ENCODE measurements around the gene NYAP2. TPM values are rescaled to one million over a fixed set of nuclear protein-coding genes. Genes with fewer than 3 reads are reported as not detected.

NYAP2 gene
- not detected for polyA plus RNA-seq (2013)

- no peak for DNase-seq
- no peak within 1 kb of the TSS for H3K4me3 ChIP-seq (ENCODE audit: control insufficient read depth in 1 of 7, extremely low read depth in 1 of 7, insufficient read depth in 4 of 7, low read depth in 2 of 7, low read length in 6 of 7)
- H3K4me1 ChIP-seq (ENCODE audit: control extremely low read depth in 1 of 4, control insufficient read depth in 4 of 4, insufficient read depth in 4 of 4, low read length in 3 of 4), result no peaks in the 10 kb centered on the region
- no peak within 1 kb of the TSS for H3K27ac ChIP-seq (ENCODE audit: insufficient read depth in 1 of 2, low read depth in 1 of 2, low read length in 2 of 2, poor library complexity in 1 of 2, severe bottlenecking in 2 of 2)
- H3K9me3 ChIP-seq (ENCODE audit: control extremely low read depth in 1 of 5, control insufficient read depth in 4 of 5, insufficient read depth in 2 of 5, low read depth in 1 of 5, low read length in 4 of 5), result no peaks in the 10 kb centered on the region
- no peaks in the 10 kb centered on the region for H3K36me3 ChIP-seq (ENCODE audit: control insufficient read depth in 4 of 4, insufficient read depth in 4 of 4, low read length in 3 of 4)
- H3K27me3 ChIP-seq (replicated peaks in 2 of 5; ENCODE audit: control insufficient read depth in 4 of 5, insufficient read depth in 5 of 5, low read length in 4 of 5), result no peaks in the 10 kb centered on the region
- CTCF ChIA-PET, result no interaction called here
- POLR2A ChIA-PET, result no interaction called here
- WGBS (ENCODE audit: insufficient coverage), result 90% methylated on average over 2 of the region's 5 CpGs
Measured at GRCh38 chr2:225399504-225399903, at the start of gene NYAP2. Gene NYAP2, plus strand, starts transcription at chr2:225399710. Its CDS starts 9,171 bp downstream, at chr2:225408881.

GRCh38 chr2:225353579-225354085 lies 45.9 kb upstream of the NYAP2 start:
- CTCF ChIA-PET, result no interaction called here
- no CpG with 5 or more reads among the region's 1 CpG for WGBS (ENCODE audit: insufficient coverage)

GRCh38 chr2:225354281-225354774 lies 45.2 kb upstream of the NYAP2 start:
- 6% methylated on average over 2 of the region's 3 CpGs for WGBS (ENCODE audit: insufficient coverage)
- no peaks in the 10 kb centered on the region for H3K36me3 ChIP-seq (ENCODE audit: control insufficient read depth in 4 of 4, insufficient read depth in 4 of 4, low read length in 3 of 4)
- H3K9me3 ChIP-seq (ENCODE audit: control extremely low read depth in 1 of 5, control insufficient read depth in 4 of 5, insufficient read depth in 2 of 5, low read depth in 1 of 5, low read length in 4 of 5), result no peaks in the 10 kb centered on the region
- no peak overlapping the region for H3K27ac ChIP-seq (ENCODE audit: insufficient read depth in 1 of 2, low read depth in 1 of 2, low read length in 2 of 2, poor library complexity in 1 of 2, severe bottlenecking in 2 of 2)
- no peaks in the 10 kb centered on the region for H3K27me3 ChIP-seq (replicated peaks in 2 of 5; ENCODE audit: control insufficient read depth in 4 of 5, insufficient read depth in 5 of 5, low read length in 4 of 5)
- ChIA-PET POLR2A (no interaction called here), CTCF (no interaction called here)
- no peak overlapping the region for H3K4me3 ChIP-seq (ENCODE audit: control insufficient read depth in 1 of 7, extremely low read depth in 1 of 7, insufficient read depth in 4 of 7, low read depth in 2 of 7, low read length in 6 of 7)
- DNase-seq, result no peak
- H3K4me1 ChIP-seq (ENCODE audit: control extremely low read depth in 1 of 4, control insufficient read depth in 4 of 4, insufficient read depth in 4 of 4, low read length in 3 of 4), result no peaks in the 10 kb centered on the region

More at GRCh38 chr2:225353579-225354085, 45.9 kb upstream of the NYAP2 start:
- H3K4me1 ChIP-seq (ENCODE audit: control extremely low read depth in 1 of 4, control insufficient read depth in 4 of 4, insufficient read depth in 4 of 4, low read length in 3 of 4), result no peaks in the 10 kb centered on the region
- POLR2A ChIA-PET, result no interaction called here
- no peaks in the 10 kb centered on the region for H3K9me3 ChIP-seq (ENCODE audit: control extremely low read depth in 1 of 5, control insufficient read depth in 4 of 5, insufficient read depth in 2 of 5, low read depth in 1 of 5, low read length in 4 of 5)
- no peaks in the 10 kb centered on the region for H3K27me3 ChIP-seq (replicated peaks in 2 of 5; ENCODE audit: control insufficient read depth in 4 of 5, insufficient read depth in 5 of 5, low read length in 4 of 5)
- DNase-seq, result no peak
- no peak overlapping the region for H3K27ac ChIP-seq (ENCODE audit: insufficient read depth in 1 of 2, low read depth in 1 of 2, low read length in 2 of 2, poor library complexity in 1 of 2, severe bottlenecking in 2 of 2)
- H3K4me3 ChIP-seq (ENCODE audit: control insufficient read depth in 1 of 7, extremely low read depth in 1 of 7, insufficient read depth in 4 of 7, low read depth in 2 of 7, low read length in 6 of 7), result no peak overlapping the region
- H3K36me3 ChIP-seq (ENCODE audit: control insufficient read depth in 4 of 4, insufficient read depth in 4 of 4, low read length in 3 of 4), result no peaks in the 10 kb centered on the region

- H3K27ac ChIP-seq (ENCODE audit: insufficient read depth in 1 of 2, low read depth in 1 of 2, low read length in 2 of 2, poor library complexity in 1 of 2, severe bottlenecking in 2 of 2), result no peak overlapping the region
- POLR2A ChIA-PET, result no interaction called here
Measured at GRCh38 chr2:225355788-225356187, 43.7 kb upstream of the NYAP2 start.

GRCh38 chr2:225366731-225367130 lies 32.8 kb upstream of the NYAP2 start:
- Histone ChIP-seq H3K27ac (ENCODE audit: insufficient read depth in 1 of 2, low read depth in 1 of 2, low read length in 2 of 2, poor library complexity in 1 of 2, severe bottlenecking in 2 of 2) (no peak overlapping the region), H3K4me1 (ENCODE audit: control extremely low read depth in 1 of 4, control insufficient read depth in 4 of 4, insufficient read depth in 4 of 4, low read length in 3 of 4) (no peaks in the 10 kb centered on the region), H3K27me3 (replicated peaks in 2 of 5; ENCODE audit: control insufficient read depth in 4 of 5, insufficient read depth in 5 of 5, low read length in 4 of 5) (no peaks in the 10 kb centered on the region), H3K36me3 (ENCODE audit: control insufficient read depth in 4 of 4, insufficient read depth in 4 of 4, low read length in 3 of 4) (no peaks in the 10 kb centered on the region), H3K9me3 (ENCODE audit: control extremely low read depth in 1 of 5, control insufficient read depth in 4 of 5, insufficient read depth in 2 of 5, low read depth in 1 of 5, low read length in 4 of 5) (no peaks in the 10 kb centered on the region), H3K4me3 (ENCODE audit: control insufficient read depth in 1 of 7, extremely low read depth in 1 of 7, insufficient read depth in 4 of 7, low read depth in 2 of 7, low read length in 6 of 7) (no peak overlapping the region)
- DNase-seq, result no peak
- ChIA-PET POLR2A (no interaction called here), CTCF (no interaction called here)

More at GRCh38 chr2:225355788-225356187, 43.7 kb upstream of the NYAP2 start:
- Histone ChIP-seq H3K4me1 (ENCODE audit: control extremely low read depth in 1 of 4, control insufficient read depth in 4 of 4, insufficient read depth in 4 of 4, low read length in 3 of 4) (no peaks in the 10 kb centered on the region), H3K27me3 (replicated peaks in 2 of 5; ENCODE audit: control insufficient read depth in 4 of 5, insufficient read depth in 5 of 5, low read length in 4 of 5) (no peaks in the 10 kb centered on the region), H3K4me3 (ENCODE audit: control insufficient read depth in 1 of 7, extremely low read depth in 1 of 7, insufficient read depth in 4 of 7, low read depth in 2 of 7, low read length in 6 of 7) (no peak overlapping the region), H3K36me3 (ENCODE audit: control insufficient read depth in 4 of 4, insufficient read depth in 4 of 4, low read length in 3 of 4) (no peaks in the 10 kb centered on the region), H3K9me3 (ENCODE audit: control extremely low read depth in 1 of 5, control insufficient read depth in 4 of 5, insufficient read depth in 2 of 5, low read depth in 1 of 5, low read length in 4 of 5) (no peaks in the 10 kb centered on the region)
- CTCF ChIA-PET, result no interaction called here
- no CpG with 5 or more reads among the region's 3 CpGs for WGBS (ENCODE audit: insufficient coverage)
- DNase-seq, result no peak

- Histone ChIP-seq H3K27me3 (replicated peaks in 2 of 5; ENCODE audit: control insufficient read depth in 4 of 5, insufficient read depth in 5 of 5, low read length in 4 of 5) (no peaks in the 10 kb centered on the region), H3K36me3 (ENCODE audit: control insufficient read depth in 4 of 4, insufficient read depth in 4 of 4, low read length in 3 of 4) (no peaks in the 10 kb centered on the region), H3K27ac (ENCODE audit: insufficient read depth in 1 of 2, low read depth in 1 of 2, low read length in 2 of 2, poor library complexity in 1 of 2, severe bottlenecking in 2 of 2) (no peak overlapping the region), H3K4me1 (ENCODE audit: control extremely low read depth in 1 of 4, control insufficient read depth in 4 of 4, insufficient read depth in 4 of 4, low read length in 3 of 4) (no peaks in the 10 kb centered on the region), H3K9me3 (ENCODE audit: control extremely low read depth in 1 of 5, control insufficient read depth in 4 of 5, insufficient read depth in 2 of 5, low read depth in 1 of 5, low read length in 4 of 5) (no peaks in the 10 kb centered on the region), H3K4me3 (ENCODE audit: control insufficient read depth in 1 of 7, extremely low read depth in 1 of 7, insufficient read depth in 4 of 7, low read depth in 2 of 7, low read length in 6 of 7) (no peak overlapping the region)
- 83% methylated on average over 1 of the region's 1 CpG for WGBS (ENCODE audit: insufficient coverage)
- POLR2A ChIA-PET, result no interaction called here
- CTCF ChIA-PET, result no interaction called here
- no peak for DNase-seq
Measured at GRCh38 chr2:225367482-225367881, 32.0 kb upstream of the NYAP2 start.

- CTCF ChIA-PET, result interaction anchor here (1.2 kb wide), 1 partner anchor 24 kb away, joined by 3 read pairs; no protein-coding TSS in a partner anchor
- no peak for DNase-seq
- POLR2A ChIA-PET, result interaction anchor here (0.5 kb wide), 1 partner anchor 206 kb away, joined by 7 read pairs; no protein-coding TSS in a partner anchor
- WGBS (ENCODE audit: insufficient coverage), result 85% methylated on average over 2 of the region's 3 CpGs
- no peaks in the 10 kb centered on the region for H3K36me3 ChIP-seq (ENCODE audit: control insufficient read depth in 4 of 4, insufficient read depth in 4 of 4, low read length in 3 of 4)
- H3K27ac ChIP-seq (ENCODE audit: insufficient read depth in 1 of 2, low read depth in 1 of 2, low read length in 2 of 2, poor library complexity in 1 of 2, severe bottlenecking in 2 of 2), result no peak overlapping the region
- peaks cover 0 to 2% (median 0%) of the 10 kb centered on the region in 5 experiments for H3K9me3 ChIP-seq (ENCODE audit: control extremely low read depth in 1 of 5, control insufficient read depth in 4 of 5, insufficient read depth in 2 of 5, low read depth in 1 of 5, low read length in 4 of 5)
- no peak overlapping the region for H3K4me3 ChIP-seq (ENCODE audit: control insufficient read depth in 1 of 7, extremely low read depth in 1 of 7, insufficient read depth in 4 of 7, low read depth in 2 of 7, low read length in 6 of 7)
- no peaks in the 10 kb centered on the region for H3K27me3 ChIP-seq (replicated peaks in 2 of 5; ENCODE audit: control insufficient read depth in 4 of 5, insufficient read depth in 5 of 5, low read length in 4 of 5)
- no peaks in the 10 kb centered on the region for H3K4me1 ChIP-seq (ENCODE audit: control extremely low read depth in 1 of 4, control insufficient read depth in 4 of 4, insufficient read depth in 4 of 4, low read length in 3 of 4)
Measured at GRCh38 chr2:225378984-225379383, 20.5 kb upstream of the NYAP2 start.

Measured in common myeloid progenitor, CD34-positive (primary cell).